ENCODE results near the gene ANKMY1. TPM values are rescaled to one million over a fixed set of nuclear protein-coding genes. Genes with fewer than 3 reads are reported as not detected.

ANKMY1 gene
- total and polyA plus RNA-seq, 2 experiments from 2014 or later: 2.3 to 8.9 TPM

GRCh38 chr2:240513549-240514287 is 44.1 kb downstream of the ANKMY1 start:
- Mint-ChIP-seq H3K4me1 (peaks cover under 1% of the 10 kb centered on the region; the same call in 1 of the 3 replicates), H3K4me3 (no peak overlapping the region), H3K27me3 (ENCODE audit: insufficient read depth, low read depth, poor library complexity) (peaks cover 18% of the 10 kb centered on the region), H3K9me3 (no peaks in the 10 kb centered on the region), H3K36me3 (ENCODE audit: low read depth) (no peaks in the 10 kb centered on the region), H3K27ac (no peak overlapping the region)
- Histone ChIP-seq H2AFZ (no peak overlapping the region), H3K4me3 (no peak overlapping the region), H3K4me2 (no peak overlapping the region), H3F3A (replicated peaks; ENCODE audit: low read depth) (no peaks in the 10 kb centered on the region), H3K36me3 (ENCODE audit: insufficient read depth) (no peaks in the 10 kb centered on the region), H3K9me2 (ENCODE audit: insufficient read depth) (0 out of 2 replicates have a peak, but pooled peaks cover 2% of the 10 kb centered on the region), H3K27me3 (ENCODE audit: insufficient read depth) (peaks cover 4% of the 10 kb centered on the region), H3K27ac (ENCODE audit: low read depth) (no peak overlapping the region), H3K79me2 (replicated peaks; ENCODE audit: insufficient read depth) (no peaks in the 10 kb centered on the region), H4K20me1 (replicated peaks; ENCODE audit: insufficient read depth) (no peaks in the 10 kb centered on the region), H3K4me1 (ENCODE audit: insufficient read depth) (no peaks in the 10 kb centered on the region)
- TF ChIP-seq ETS1 (IDR thresholded peaks at IDR 0.05) (no peak), CTCF (conservative IDR thresholded peaks at IDR 0.05; ENCODE audit: low read depth in 2 of 2) (peak; percentile 92 to 97)
- DNase-seq (ENCODE audit: low spot score) (peak; percentile 91), ATAC-seq (peak; percentile 100)

- H3K4me2 ChIP-seq: no peak overlapping the region
- TF ChIP-seq EZH2 (IDR thresholded peaks at IDR 0.05; ENCODE audit: low read depth, unreplicated experiment): no peak
- TF ChIP-seq NANOG (IDR thresholded peaks at IDR 0.05; ENCODE audit: borderline replicate concordance): no peak
- TF ChIP-seq EZH2phosphoT487 (IDR thresholded peaks at IDR 0.05; ENCODE audit: unreplicated experiment): no peak
- TF ChIP-seq CREB1 (CRISPR knock-in tag; IDR thresholded peaks at IDR 0.05; ENCODE audit: low read depth): no peak
- TF ChIP-seq ETS1 (IDR thresholded peaks at IDR 0.05): no peak
- H2AFZ ChIP-seq: no peak overlapping the region
- Mint-ChIP-seq H3K36me3 (ENCODE audit: low read depth) (no peaks in the 10 kb centered on the region), H3K27ac (no peak overlapping the region), H3K4me3 (no peak overlapping the region), H3K27me3 (ENCODE audit: insufficient read depth, low read depth, poor library complexity) (peaks cover 15% of the 10 kb centered on the region), H3K4me1 (no peaks in the 10 kb centered on the region; the same call in 2 of the 3 replicates), H3K9me3 (no peaks in the 10 kb centered on the region)
- H3K79me2 ChIP-seq (replicated peaks; ENCODE audit: insufficient read depth): no peaks in the 10 kb centered on the region
- H3K4me1 ChIP-seq (ENCODE audit: insufficient read depth): no peaks in the 10 kb centered on the region
- H3K9me2 ChIP-seq (ENCODE audit: insufficient read depth): 0 out of 2 replicates have a peak, but pooled peaks cover 4% of the 10 kb centered on the region
- H3K4me3 ChIP-seq: no peak overlapping the region
- DNase-seq (ENCODE audit: low spot score): no peak
- H3F3A ChIP-seq (replicated peaks; ENCODE audit: low read depth): no peaks in the 10 kb centered on the region
- no peaks in the 10 kb centered on the region for H3K27me3 ChIP-seq (ENCODE audit: insufficient read depth)
- no peaks in the 10 kb centered on the region for H3K36me3 ChIP-seq (ENCODE audit: insufficient read depth)
- ATAC-seq: no peak
- H3K27ac ChIP-seq (ENCODE audit: low read depth): no peak overlapping the region
- no peaks in the 10 kb centered on the region for H4K20me1 ChIP-seq (replicated peaks; ENCODE audit: insufficient read depth)
Observed at GRCh38 chr2:240512666-240513535, 44.9 kb downstream of the ANKMY1 start.
